ENCODE measurements around the gene BDH1. TPM values are rescaled to one million over a fixed set of nuclear protein-coding genes. Genes with fewer than 3 reads are reported as not detected.

Gene BDH1
- polyA plus RNA-seq, 12 donors: 2.3 to 21.6 (median 4.9) TPM; not detected in 1

- no peak for DNase-seq
Measured at GRCh38 chr3:197507081-197507480, 48.7 kb downstream of the BDH1 start.

GRCh38 chr3:197505796-197506548 lies 49.8 kb downstream of the BDH1 start:
- no peak for DNase-seq

GRCh38 chr3:197504641-197505121 lies 51.1 kb downstream of the BDH1 start:
- no peak for DNase-seq

- no peak for DNase-seq
Measured at GRCh38 chr3:197504229-197504628, 51.5 kb downstream of the BDH1 start.

GRCh38 chr3:197503652-197504051 lies 52.1 kb downstream of the BDH1 start:
- no peak for DNase-seq

- DNase-seq: no peak
Measured at GRCh38 chr3:197501879-197502620, 53.7 kb downstream of the BDH1 start.

GRCh38 chr3:197501496-197501878 lies 54.3 kb downstream of the BDH1 start:
- DNase-seq: no peak

- no peak for DNase-seq
Measured at GRCh38 chr3:197500812-197501211, 55.0 kb downstream of the BDH1 start.

GRCh38 chr3:197499427-197499826 lies 56.3 kb downstream of the BDH1 start:
- DNase-seq: no peak

GRCh38 chr3:197498499-197499241 lies 57.1 kb downstream of the BDH1 start:
- DNase-seq: no peak

GRCh38 chr3:197496746-197497125 lies 59.0 kb downstream of the BDH1 start:
- no peak for DNase-seq

- no peak for DNase-seq
Measured at GRCh38 chr3:197495999-197496745, 59.6 kb downstream of the BDH1 start.

GRCh38 chr3:197495499-197495898 lies 60.3 kb downstream of the BDH1 start:
- no peak for DNase-seq

GRCh38 chr3:197495059-197495455 lies 60.7 kb downstream of the BDH1 start:
- no peak for DNase-seq

- DNase-seq: no peak
Measured at GRCh38 chr3:197494366-197495058, 61.3 kb downstream of the BDH1 start.

GRCh38 chr3:197493049-197493448 lies 62.7 kb downstream of the BDH1 start:
- no peak for DNase-seq

GRCh38 chr3:197491923-197492664 lies 63.7 kb downstream of the BDH1 start:
- no peak for DNase-seq

- DNase-seq: no peak
Measured at GRCh38 chr3:197491478-197491877, 64.3 kb downstream of the BDH1 start.

GRCh38 chr3:197490098-197491058 lies 65.4 kb downstream of the BDH1 start:
- no peak for DNase-seq
